ENCODE measurements around the gene DGKB.

The DGKB gene

DNA sequence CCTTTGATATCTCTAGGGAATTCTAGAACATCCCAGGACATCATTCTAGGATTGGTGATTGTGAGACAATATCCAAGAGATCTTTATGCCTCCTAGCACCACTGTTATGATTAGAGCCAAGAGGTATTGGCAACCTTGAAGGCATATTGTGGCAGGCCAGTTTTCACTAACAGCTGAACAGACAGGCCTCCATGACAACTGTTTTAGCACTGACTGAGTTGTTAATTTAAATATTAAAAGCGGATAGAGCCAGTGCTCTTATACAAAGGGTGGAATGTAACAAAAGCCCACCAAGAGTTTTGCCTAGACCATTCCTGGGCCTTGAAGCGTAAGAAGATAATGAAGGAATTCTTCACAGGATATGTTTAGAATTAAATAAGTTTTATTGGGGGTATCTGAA, 131.9 kb downstream of the DGKB start:
- TF ChIP-seq GATA3 (IDR thresholded peaks at IDR 0.05; ENCODE audit: low read depth, low read length): no peak
- no peak for TF ChIP-seq GATA2 (IDR thresholded peaks at IDR 0.05; ENCODE audit: low read depth, low read length)

DNA sequence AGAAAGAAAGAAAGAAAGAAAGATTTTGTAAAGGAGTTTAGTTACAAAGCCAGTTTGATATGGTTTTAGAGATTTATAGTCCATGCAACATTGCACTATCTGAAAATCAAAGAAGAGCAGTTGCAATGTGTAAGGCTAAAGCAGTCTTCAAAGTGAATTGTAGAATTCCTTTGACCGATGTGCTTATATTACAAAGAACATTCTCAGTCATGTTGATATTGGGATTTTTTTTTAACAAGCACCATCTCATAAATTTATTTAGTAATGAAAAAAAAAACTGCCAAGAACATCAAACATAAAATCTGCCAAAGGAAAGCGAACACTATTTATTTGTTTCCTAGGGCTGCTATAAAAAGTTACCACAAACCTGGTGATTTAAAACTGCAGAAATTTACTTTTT, 133.3 kb downstream of the DGKB start:
- TF ChIP-seq GATA2 (IDR thresholded peaks at IDR 0.05; ENCODE audit: low read depth, low read length) (no peak), GATA3 (IDR thresholded peaks at IDR 0.05; ENCODE audit: low read depth, low read length) (no peak)

DNA sequence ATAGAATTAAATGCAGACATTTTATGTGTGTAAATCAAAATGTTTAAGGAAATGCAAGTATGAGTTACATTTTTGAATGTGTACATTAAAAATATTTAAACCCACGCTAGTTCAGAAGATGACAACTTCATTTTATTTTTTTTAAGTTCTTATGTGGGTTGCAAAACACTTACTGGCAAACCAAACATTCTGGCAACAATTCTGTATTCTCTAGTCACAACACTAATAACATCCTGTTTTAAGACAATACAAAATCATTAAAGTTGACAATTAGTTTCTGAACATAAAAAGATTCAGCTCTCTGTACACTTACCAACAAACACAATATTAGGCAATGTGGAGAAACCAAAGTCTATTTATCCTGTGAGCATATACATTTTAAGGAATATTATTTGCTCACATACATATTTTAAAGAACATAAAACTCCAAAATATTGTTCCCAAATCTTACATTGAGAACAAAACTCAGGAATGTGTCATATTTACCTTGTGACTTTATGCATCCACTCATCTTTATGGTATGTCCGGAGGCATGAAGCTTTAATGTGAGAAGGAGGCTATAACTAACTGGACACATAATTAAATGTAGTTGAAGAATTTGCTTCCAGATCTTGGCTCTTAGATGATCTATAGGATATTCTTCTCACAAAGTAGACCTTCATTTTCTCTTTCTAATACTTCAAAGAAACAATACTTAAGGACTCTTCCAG, 134.7 kb downstream of the DGKB start:
- TF ChIP-seq GATA3 (IDR thresholded peaks at IDR 0.05; ENCODE audit: low read depth, low read length) (no peak), GATA2 (IDR thresholded peaks at IDR 0.05; ENCODE audit: low read depth, low read length) (no peak)

DNA sequence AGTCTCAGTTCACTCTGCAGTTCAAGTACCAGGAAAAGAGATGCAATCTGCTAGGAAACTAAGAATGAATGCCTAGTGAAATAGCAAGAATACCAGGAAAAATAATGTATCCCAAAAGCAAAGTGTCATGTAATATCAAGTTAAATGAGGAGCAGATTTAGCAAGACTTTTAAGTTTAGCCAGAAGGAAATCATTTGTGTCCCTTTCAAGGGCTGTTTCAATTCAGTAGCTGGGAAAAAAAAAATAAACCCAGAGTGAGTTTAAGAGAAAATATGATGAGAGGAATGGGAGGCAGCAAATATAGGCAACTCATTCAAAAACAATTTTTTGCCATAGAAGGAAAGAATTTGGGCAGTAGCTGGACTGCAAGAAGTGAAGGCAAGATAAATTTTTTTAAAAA, 135.8 kb downstream of the DGKB start:
- TF ChIP-seq GATA3 (IDR thresholded peaks at IDR 0.05; ENCODE audit: low read depth, low read length) (no peak), GATA2 (IDR thresholded peaks at IDR 0.05; ENCODE audit: low read depth, low read length) (no peak)

DNA sequence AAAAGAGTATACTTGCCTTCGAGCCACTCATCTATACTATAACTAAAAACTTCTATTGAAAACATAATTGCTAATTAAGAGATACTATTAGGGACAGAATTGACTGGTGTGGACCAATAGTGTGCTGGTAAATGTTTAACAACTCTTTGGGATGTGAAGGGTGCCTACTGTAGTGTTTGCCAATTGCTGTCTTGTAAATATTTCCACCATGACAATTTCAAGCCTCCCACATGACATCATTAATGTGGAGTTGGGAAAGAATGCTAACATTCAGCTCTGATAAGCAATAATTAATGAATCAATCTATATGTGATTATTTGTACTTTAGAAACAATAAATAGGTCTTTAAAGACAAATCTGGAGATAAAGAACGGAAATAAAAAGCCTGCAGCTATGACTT, 136.8 kb downstream of the DGKB start:
- TF ChIP-seq GATA3 (IDR thresholded peaks at IDR 0.05; ENCODE audit: low read depth, low read length) (no peak), GATA2 (IDR thresholded peaks at IDR 0.05; ENCODE audit: low read depth, low read length) (no peak)

DNA sequence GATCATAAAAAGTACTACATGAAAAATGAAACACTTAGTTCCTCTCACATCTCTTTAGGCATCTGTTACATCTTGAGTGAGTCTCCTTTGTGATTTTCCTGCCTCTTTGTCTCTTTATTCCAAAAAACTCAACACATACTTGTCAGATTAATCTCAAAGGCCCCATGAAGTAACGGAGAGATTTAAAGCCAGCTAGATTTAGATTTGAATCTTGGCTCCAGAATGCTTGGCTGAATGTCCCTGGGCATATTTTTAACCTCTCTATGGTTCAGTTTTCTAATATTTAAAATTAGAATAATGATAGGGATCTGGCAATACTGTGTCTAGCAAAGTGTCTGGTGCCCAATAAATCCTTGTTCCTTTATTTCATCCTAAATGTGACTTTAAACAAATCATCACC, 140.0 kb downstream of the DGKB start:
- TF ChIP-seq GATA2 (IDR thresholded peaks at IDR 0.05; ENCODE audit: low read depth, low read length): no peak
- no peak for TF ChIP-seq GATA3 (IDR thresholded peaks at IDR 0.05; ENCODE audit: low read depth, low read length)

DNA sequence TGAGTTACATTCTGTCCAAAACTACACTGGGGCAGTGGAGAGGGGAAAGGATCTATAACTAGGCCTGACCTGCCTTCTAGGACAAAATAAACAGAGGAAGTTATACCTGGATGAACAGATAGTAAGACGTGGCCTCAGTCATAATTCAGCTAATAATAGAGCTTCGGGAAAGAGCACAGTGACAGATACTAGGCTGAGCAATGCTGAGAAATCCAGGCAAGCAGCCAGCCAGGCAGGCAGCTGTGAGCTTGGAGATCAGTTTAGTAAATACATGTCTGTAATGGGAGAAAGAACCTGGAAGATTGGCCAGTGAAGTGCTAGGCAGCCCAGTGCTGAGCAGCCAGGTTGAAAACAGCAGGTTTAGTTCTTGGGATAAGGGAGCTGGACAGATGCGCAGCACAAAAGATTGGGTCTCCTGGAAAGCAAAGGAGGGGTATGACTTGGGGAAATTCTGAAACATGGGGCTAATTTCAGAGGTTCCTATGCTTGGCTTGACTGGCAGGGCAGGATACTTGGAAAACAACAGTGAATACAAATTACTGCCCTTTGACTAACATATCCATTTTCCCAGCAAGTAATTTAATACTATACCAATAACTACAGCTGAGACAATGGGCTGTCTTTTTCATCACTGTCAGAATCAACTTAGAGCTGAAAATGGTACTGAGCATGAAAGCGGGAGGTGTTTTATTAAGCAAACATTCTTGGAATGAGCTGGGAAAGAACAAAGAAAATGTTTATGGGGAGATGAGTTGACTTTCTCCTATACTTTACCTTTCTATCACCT, 140.8 kb downstream of the DGKB start:
- TF ChIP-seq GATA2 (IDR thresholded peaks at IDR 0.05; ENCODE audit: low read depth, low read length): no peak
- TF ChIP-seq GATA3 (IDR thresholded peaks at IDR 0.05; ENCODE audit: low read depth, low read length): no peak

DNA sequence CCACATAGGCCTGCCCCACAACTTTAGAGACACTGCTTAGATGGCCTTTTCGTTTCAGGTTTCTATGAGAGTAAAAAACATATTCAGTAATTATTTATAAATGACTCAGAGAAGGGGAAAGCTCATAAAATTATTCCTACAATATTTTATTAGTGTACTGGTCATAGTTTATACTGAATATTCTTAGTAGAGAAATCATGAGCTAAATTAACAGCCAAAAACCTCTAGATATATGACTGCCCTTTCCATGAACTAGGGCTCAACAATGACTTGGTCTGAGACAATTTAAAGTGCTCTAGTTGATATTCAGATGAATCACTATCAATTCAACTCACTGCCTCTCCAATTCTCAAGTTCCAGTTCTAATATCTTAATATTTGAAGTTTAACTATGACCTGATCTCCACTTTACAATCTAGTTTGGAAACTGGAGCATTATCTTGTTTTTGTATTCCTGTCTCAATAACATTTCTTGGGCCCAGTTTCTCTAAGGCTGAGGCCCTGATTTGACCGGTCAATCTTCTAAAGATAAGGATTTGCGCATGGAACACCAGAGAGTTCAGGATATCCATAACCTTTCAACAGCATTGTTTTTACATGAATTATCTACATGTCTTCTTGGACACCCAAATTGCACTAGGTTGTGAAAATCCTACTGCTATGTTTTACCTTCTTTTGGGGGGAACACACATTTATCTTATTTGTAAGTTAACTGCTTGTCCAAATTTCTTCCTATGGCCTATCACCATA, 141.6 kb downstream of the DGKB start:
- TF ChIP-seq GATA3 (IDR thresholded peaks at IDR 0.05; ENCODE audit: low read depth, low read length) (no peak), GATA2 (IDR thresholded peaks at IDR 0.05; ENCODE audit: low read depth, low read length) (no peak)

DNA sequence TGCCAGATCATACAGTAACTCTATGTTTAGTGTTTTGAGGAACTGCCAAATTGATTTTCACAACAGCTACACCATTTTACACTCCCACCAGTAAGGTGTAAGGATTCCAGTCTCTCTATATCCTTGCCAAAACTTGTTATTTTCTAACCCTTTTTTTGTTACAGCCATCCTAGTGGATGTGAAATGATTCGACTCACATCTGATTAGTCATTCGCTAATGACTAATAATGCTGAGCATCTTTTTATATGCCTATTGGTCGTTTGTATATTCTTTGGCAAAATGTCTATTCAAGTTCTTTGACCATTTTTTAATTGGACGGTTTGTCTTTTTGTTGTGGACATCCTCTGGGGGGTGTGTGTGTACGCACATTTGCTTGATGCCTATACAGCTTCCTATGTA, 142.8 kb downstream of the DGKB start:
- TF ChIP-seq GATA3 (IDR thresholded peaks at IDR 0.05; ENCODE audit: low read depth, low read length): no peak
- no peak for TF ChIP-seq GATA2 (IDR thresholded peaks at IDR 0.05; ENCODE audit: low read depth, low read length)

DNA sequence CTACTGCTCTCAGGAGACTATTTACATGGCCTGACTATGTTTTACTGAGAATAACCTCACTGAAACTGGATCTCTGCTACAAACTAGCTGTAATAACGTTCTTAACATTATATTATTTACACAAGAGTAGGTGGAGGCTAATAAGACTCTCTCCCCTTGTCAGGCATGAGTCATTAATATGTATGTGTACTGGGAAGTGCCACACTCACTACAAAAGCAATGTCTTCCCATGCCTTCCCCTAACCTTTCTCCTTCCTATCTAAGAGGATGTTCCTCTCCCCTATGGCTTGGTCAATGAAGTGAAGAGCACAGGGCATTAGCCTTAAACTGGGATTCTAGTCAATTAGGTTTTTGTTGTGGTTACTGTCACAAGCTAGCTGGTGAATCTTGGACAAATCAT, 147.9 kb downstream of the DGKB start:
- TF ChIP-seq GATA3 (IDR thresholded peaks at IDR 0.05; ENCODE audit: low read depth, low read length) (no peak), GATA2 (IDR thresholded peaks at IDR 0.05; ENCODE audit: low read depth, low read length) (no peak)

DNA sequence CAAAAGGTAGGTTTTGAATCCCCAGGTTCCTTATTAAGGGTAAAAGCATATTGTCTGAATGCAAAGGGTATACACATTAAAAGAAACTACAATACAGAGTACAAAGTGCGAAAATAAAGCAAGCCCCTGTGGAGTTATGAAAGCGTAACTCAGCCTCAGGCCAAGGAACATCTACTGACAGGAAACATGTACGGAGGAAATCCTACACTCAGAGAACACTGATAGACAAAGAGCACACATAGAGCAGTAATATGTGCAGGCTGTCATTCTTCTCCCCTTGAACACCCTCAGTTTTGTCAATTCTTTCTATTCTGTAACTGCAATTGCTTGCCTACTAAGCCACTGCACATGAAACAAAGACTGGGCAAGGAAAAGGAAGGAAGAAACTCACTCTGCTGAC, 150.2 kb downstream of the DGKB start:
- no peak for TF ChIP-seq GATA3 (IDR thresholded peaks at IDR 0.05; ENCODE audit: low read depth, low read length)
- no peak for TF ChIP-seq GATA2 (IDR thresholded peaks at IDR 0.05; ENCODE audit: low read depth, low read length)

DNA sequence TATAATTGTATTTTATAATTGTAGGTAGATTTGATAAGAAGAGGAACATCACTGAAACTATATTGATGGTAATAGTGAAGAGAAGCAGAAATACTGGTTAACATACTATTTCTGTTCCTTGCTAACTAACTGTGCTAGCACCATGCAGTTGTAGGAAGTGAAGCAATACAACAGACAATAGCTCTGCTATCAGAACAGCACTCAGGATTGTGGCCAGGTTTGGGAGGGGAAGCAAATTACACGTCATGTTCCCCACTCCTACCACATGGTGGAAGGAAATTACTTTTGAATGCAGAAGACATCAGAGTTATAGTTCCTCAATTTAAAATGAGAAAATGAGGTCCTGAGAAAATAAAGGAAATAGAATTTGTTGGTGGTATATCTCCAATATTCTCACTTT, 151.1 kb downstream of the DGKB start:
- TF ChIP-seq GATA2 (IDR thresholded peaks at IDR 0.05; ENCODE audit: low read depth, low read length) (no peak), GATA3 (IDR thresholded peaks at IDR 0.05; ENCODE audit: low read depth, low read length) (no peak)

DNA sequence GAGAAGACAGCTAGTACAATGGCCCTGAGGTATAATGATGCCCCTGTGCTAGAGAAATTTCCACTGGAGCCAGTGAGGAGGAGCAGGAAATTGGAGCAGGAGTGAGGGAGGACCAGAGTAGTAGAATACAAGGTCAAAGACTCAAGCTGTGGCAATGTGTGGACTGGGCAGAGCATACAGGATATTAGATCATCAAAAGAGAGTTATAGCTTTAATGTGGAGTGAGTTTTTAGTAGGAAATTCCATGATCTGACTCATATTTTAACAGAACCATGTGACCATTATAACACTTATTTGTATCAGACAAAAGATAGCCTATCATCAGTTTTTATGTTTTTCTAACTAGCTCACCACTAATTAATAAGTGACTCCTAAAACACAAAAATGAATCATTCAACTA, 154.1 kb downstream of the DGKB start:
- no peak for TF ChIP-seq GATA2 (IDR thresholded peaks at IDR 0.05; ENCODE audit: low read depth, low read length)
- TF ChIP-seq GATA3 (IDR thresholded peaks at IDR 0.05; ENCODE audit: low read depth, low read length): no peak

DNA sequence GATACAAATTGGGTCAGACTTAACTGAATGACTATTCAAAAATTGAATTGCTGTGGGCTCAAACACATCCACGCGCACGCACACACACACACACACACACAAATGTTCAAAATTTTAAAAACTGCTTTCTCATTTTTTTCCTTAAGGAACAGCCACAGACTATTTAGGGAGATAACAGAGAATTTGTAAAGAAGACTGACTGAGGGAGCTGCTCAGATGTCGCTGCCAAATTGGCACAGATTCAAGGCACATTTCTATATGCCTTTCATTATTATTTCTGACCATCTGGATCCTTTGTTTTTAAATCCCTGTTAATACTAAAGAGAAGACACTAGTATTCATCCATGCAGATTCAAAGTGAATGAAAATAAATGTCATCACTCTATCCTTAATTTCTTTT, 154.8 kb downstream of the DGKB start:
- TF ChIP-seq GATA3 (IDR thresholded peaks at IDR 0.05; ENCODE audit: low read depth, low read length) (no peak), GATA2 (IDR thresholded peaks at IDR 0.05; ENCODE audit: low read depth, low read length) (no peak)
